Measurements from ENCODE around the gene SLC8A1. TPM values are rescaled to one million over a fixed set of nuclear protein-coding genes. Genes with fewer than 3 reads are reported as not detected.

SLC8A1 gene
- total RNA-seq, 1 experiment from 2014 or later, result not detected

DNA sequence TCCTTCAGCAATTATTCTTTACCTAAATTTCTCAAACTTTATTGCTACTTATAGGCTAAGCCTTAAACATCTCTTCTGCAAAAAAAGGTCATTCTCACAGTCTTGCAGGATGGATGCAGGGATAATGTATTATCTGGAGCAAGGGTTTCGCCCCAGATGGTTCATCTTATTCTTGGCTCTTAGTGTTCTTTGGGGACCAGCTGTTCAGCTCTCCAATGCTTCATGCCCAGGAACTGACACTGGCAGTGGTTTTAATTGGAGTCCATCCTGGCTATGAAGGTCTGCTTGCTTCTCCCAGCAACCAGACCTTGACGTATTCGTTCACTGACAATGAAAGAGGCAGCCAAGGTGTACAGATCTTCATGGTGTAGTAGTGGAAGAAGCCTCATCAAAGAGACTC is 331.9 kb downstream of the SLC8A1 start:
- no peak for TF ChIP-seq EZH2 (IDR thresholded peaks at IDR 0.05; ENCODE audit: borderline replicate concordance, low read depth, low read length, poor library complexity, severe bottlenecking)
- TF ChIP-seq, protein P1, sequence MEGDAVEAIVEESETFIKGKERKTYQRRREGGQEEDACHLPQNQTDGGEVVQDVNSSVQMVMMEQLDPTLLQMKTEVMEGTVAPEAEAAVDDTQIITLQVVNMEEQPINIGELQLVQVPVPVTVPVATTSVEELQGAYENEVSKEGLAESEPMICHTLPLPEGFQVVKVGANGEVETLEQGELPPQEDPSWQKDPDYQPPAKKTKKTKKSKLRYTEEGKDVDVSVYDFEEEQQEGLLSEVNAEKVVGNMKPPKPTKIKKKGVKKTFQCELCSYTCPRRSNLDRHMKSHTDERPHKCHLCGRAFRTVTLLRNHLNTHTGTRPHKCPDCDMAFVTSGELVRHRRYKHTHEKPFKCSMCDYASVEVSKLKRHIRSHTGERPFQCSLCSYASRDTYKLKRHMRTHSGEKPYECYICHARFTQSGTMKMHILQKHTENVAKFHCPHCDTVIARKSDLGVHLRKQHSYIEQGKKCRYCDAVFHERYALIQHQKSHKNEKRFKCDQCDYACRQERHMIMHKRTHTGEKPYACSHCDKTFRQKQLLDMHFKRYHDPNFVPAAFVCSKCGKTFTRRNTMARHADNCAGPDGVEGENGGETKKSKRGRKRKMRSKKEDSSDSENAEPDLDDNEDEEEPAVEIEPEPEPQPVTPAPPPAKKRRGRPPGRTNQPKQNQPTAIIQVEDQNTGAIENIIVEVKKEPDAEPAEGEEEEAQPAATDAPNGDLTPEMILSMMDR (conservative IDR thresholded peaks at IDR 0.05; ENCODE audit: low read depth, low read length), result no peak
- ChIA-PET POLR2A (ENCODE audit: low non-redundant PET) (no interaction called here), CTCF (no interaction called here)
- no peaks in the 10 kb centered on the region for H3K36me3 ChIP-seq (ENCODE audit: insufficient read depth, low read length, poor library complexity, severe bottlenecking)
- H3K27ac ChIP-seq (ENCODE audit: low read depth, low read length, poor library complexity, severe bottlenecking), result no peak overlapping the region
- H3K9me3 ChIP-seq (ENCODE audit: low read depth, low read length, poor library complexity, severe bottlenecking), result no peaks in the 10 kb centered on the region
- no peak for DNase-seq (ENCODE audit: low spot score)
- peaks cover 30% of the 10 kb centered on the region for H3K27me3 ChIP-seq (replicated peaks; ENCODE audit: insufficient read depth, low read depth, low read length, poor library complexity)
- H3K4me1 ChIP-seq (ENCODE audit: insufficient read depth, low read length, poor library complexity, severe bottlenecking), result no peaks in the 10 kb centered on the region
- H3K4me3 ChIP-seq (ENCODE audit: low read depth, low read length, poor library complexity, severe bottlenecking), result no peak overlapping the region
- no TSS peak for BruUV-seq (replicated peaks)
- intact Hi-C loops (cut with micrococcal nuclease; ENCODE audit: unreplicated experiment), result no loop called here

DNA sequence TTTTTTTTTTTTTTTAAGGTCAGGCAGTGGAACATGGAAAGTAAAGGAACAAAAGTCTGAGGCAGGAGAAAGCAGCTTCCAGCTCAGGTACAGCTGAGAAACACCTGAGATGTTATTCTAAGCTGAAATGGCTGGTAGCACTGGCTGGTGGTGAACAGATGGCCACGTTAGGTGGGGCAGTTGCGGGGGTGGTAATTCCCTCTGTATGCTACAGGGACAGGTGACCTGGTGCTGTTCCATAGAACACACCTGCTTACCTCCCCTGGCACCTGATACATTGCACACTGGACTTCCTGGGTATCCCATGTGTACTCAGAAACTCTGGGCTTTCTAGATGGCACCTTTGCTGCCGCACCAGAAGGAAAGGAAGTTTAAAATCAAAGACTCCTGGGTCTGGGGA is 333.3 kb downstream of the SLC8A1 start:
- no peak for DNase-seq (ENCODE audit: low spot score)
- ChIA-PET CTCF (no interaction called here), POLR2A (ENCODE audit: low non-redundant PET) (no interaction called here)
- H3K36me3 ChIP-seq (ENCODE audit: insufficient read depth, low read length, poor library complexity, severe bottlenecking), result no peaks in the 10 kb centered on the region
- no peaks in the 10 kb centered on the region for H3K4me1 ChIP-seq (ENCODE audit: insufficient read depth, low read length, poor library complexity, severe bottlenecking)
- no peak overlapping the region for H3K27ac ChIP-seq (ENCODE audit: low read depth, low read length, poor library complexity, severe bottlenecking)
- BruUV-seq (replicated peaks), result no TSS peak
- H3K9me3 ChIP-seq (ENCODE audit: low read depth, low read length, poor library complexity, severe bottlenecking), result no peaks in the 10 kb centered on the region
- peaks cover 26% of the 10 kb centered on the region for H3K27me3 ChIP-seq (replicated peaks; ENCODE audit: insufficient read depth, low read depth, low read length, poor library complexity)
- H3K4me3 ChIP-seq (ENCODE audit: low read depth, low read length, poor library complexity, severe bottlenecking), result no peak overlapping the region
- TF ChIP-seq EZH2 (IDR thresholded peaks at IDR 0.05; ENCODE audit: borderline replicate concordance, low read depth, low read length, poor library complexity, severe bottlenecking), result no peak
- TF ChIP-seq, protein P1 (conservative IDR thresholded peaks at IDR 0.05; ENCODE audit: low read depth, low read length), result no peak
- intact Hi-C loops (cut with micrococcal nuclease; ENCODE audit: unreplicated experiment), result no loop called here

DNA sequence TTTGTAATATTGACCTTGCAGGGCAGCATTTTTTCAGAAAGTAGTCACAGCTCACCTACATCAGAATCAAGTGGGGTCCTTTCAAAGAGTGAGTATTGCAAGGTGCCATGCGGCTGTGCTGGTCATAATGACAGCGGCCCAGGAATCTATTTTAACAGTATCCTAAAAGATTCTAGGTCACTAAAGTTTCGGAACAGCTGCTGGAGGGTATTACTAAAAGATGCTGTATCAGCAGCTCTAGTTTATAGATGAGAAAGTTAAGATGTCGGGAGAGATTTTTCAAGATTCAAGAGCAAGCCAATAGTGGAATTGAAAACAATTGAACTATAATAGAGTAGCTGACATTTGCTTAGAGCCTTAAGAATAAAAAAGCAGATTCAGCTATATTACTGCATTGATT is 336.0 kb downstream of the SLC8A1 start:
- TF ChIP-seq, protein P1 (conservative IDR thresholded peaks at IDR 0.05; ENCODE audit: low read depth, low read length), result no peak
- TF ChIP-seq EZH2 (IDR thresholded peaks at IDR 0.05; ENCODE audit: borderline replicate concordance, low read depth, low read length, poor library complexity, severe bottlenecking), result no peak
- Histone ChIP-seq H3K4me1 (ENCODE audit: insufficient read depth, low read length, poor library complexity, severe bottlenecking) (no peaks in the 10 kb centered on the region), H3K4me3 (ENCODE audit: low read depth, low read length, poor library complexity, severe bottlenecking) (no peak overlapping the region), H3K27ac (ENCODE audit: low read depth, low read length, poor library complexity, severe bottlenecking) (no peak overlapping the region), H3K36me3 (ENCODE audit: insufficient read depth, low read length, poor library complexity, severe bottlenecking) (no peaks in the 10 kb centered on the region), H3K9me3 (ENCODE audit: low read depth, low read length, poor library complexity, severe bottlenecking) (no peaks in the 10 kb centered on the region), H3K27me3 (replicated peaks; ENCODE audit: insufficient read depth, low read depth, low read length, poor library complexity) (peaks cover 26% of the 10 kb centered on the region)
- no peak for DNase-seq (ENCODE audit: low spot score)
- CTCF ChIA-PET, result no interaction called here
- intact Hi-C loops (cut with micrococcal nuclease; ENCODE audit: unreplicated experiment), result no loop called here
- no TSS peak for BruUV-seq (replicated peaks)
- POLR2A ChIA-PET (ENCODE audit: low non-redundant PET), result no interaction called here
